Measurements from ENCODE around the gene GSTO2.
A peak's percentile ranks its signal among the peaks of the same experiment; 100 is the strongest.

Gene GSTO2

DNA sequence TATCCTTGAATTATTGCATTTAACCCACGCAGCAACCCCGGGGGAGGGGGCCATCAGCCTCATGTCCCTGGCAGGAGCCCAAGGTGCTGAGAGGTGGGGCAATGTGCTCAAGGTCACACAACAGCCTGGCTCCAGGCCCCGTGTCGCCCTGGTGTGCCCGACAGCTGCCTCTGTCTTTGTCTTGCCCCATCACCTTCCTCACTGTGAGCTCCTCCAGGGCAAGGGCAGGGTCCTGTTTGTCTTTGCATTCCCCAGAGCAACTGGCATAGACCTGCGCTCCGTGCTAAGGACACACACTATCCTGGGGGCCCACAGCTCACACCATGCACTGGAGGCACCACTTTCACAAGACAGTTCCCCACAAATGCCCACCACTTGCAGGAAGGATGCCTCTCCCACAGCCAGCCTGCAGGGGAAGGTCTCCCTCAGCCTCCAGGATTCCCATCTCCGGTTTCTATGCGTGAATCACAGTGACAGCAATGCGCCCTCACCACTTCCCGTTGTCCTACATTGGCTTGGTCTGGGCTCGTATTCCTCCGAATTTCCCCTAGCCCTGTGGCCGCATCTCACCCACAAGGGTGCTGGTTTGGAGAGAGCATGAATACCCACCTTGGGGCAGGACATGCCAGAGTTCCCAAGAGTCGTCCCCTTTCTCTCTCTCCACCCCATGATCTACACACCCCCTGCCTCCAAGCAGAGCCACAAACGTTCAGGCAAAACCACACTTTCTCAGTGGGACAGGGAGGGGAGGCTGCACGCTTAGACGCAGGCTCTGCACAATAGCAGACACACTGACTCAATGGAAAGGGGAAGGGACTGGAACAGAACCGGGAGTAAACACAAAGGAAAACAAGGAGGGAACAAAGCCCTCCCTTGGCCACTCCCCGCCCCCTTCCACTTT lies 59.0 kb downstream of the GSTO2 start:
- peak; percentile 15 for DNase-seq

DNA sequence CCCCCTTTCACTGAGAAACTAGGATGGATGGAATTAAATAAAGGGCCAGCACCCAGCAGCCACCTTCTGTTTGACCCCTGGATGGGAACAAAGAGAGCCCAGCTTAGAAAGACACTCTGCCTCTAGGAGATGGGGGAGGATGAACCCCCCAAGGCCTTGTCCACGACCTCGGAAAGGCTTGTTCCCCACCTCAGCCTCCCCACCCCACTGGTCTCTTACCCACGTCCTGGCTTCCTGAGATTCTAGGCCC lies 59.6 kb downstream of the GSTO2 start:
- no peak for DNase-seq

DNA sequence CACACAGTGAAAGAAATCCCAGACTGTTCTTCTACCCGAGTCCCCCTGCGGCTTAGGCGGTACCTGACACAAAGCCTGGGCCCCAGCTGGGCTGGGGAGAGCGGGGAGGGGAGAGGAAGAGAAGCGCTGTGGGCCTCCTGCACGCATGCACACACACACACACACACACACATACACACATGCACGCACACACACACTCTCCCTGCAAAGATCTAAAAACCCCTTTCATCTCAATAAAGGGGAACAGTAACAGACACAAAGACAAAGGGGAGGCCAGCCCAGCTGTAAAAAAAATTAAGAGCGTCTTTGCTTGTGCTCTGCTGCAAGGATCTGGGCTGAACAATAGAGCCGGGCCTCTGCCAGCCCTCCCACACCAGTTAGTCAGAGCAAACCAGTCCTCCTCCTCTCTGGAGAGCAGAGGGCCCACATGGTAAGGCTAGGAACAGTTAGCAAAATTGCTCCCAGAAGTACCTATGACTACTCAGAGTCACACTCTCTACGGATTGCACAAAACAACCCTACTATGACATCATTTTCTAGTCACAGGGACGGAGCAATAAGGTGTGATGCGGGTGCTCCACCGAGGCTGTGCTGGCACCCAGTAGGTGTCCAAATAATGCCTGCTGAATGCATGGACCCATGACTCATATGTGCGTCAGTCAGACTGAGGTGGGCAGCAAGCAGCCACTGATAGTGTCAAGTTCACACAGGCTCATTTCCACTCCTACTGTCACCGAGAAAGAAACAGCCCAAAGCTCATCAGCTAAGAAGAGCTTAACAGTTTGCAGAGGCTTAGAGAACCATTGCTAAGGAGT lies 60.1 kb downstream of the GSTO2 start:
- DNase-seq: peak; percentile 86

DNA sequence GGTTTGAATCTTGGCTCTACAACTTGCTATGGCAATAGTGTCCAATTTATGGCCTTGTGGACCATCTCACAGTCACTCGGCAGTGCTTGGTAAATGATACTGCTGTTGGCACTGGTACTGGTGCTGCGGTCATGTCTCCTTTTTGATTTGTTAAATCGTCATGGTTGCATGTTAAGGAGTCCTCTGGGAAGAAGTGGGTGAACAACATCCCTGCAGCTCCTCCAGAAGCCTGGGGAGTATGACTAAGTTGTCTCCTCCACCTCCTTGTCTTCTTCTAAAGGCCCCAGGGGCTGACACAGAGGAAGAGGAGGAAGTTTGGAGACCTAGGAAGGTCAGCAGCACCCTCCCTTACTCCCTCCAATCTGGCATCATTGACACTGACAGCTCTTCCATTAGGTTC lies 60.8 kb downstream of the GSTO2 start:
- no peak for DNase-seq

DNA sequence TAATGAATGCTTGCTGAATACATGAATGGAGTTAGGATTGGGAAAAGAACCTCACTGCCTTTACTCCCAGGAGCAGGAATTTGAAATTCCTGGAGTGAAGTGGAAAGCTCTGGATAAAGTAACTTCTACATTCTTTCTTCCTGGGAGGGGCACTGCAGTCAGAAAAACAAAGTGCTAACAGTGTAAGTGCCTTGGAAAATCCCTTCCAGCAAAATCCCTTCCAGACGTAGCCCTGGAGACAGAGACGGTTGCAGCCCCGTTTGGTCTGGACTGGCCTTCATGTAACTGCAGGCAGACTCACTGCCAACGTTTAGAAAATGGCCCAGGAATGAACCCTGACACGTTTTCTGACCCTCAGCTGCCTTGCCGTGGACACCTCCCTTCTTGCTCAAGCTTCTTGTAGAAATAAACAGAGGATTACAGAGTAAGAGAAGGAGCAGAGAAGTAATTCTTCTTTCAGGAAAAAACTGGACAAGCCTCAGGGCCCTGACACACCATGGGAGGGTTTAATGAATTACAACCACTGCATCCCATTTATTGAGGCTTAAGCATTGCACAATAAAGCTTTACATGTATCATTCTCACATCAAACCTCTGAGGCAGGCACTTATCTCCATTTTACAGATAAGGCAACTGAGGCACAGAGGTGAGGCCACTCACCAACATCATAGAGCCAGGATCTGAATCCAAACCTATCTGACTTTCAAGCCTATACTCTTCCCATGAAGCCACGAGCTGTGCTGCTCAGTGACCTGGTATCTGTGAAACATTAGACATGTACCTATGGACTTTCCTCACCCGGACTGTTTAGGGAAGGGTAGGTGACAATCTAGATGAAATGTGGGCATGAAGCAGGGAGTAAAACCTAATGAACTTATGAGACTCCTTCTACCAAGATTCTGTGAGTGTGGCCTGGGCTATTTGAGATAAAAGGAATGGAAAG lies 61.5 kb downstream of the GSTO2 start:
- no peak for DNase-seq

DNA sequence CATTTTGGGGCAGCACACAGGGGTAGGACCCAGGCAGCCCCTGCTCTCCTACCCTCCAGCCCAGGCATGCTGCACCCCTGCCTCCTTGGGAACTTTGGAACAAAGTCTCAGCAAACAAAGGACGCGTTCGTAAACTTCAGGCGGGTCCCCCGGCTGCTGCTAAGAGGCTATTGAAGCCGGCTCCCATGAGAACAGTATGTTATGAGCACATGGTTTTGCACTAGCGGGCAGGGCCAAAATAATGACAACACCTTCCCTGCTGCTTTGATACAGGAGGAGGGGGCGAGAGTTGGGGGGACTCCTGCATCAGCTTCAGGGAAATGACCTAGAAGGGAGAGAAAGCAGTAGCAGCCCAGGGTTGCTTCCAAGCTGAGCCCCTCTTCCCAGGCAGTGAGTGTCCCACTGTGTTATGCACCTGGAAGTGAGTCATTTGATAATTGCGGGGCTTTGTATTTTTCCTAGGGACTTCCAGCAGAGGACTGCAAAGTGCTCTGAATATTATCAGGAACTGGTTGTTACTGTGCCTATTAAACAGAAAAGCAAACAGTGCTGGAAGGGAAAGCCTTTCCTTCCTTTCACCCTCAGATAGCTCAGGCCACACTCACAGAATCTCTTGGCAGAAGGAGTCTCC lies 62.3 kb downstream of the GSTO2 start:
- no peak for DNase-seq

DNA sequence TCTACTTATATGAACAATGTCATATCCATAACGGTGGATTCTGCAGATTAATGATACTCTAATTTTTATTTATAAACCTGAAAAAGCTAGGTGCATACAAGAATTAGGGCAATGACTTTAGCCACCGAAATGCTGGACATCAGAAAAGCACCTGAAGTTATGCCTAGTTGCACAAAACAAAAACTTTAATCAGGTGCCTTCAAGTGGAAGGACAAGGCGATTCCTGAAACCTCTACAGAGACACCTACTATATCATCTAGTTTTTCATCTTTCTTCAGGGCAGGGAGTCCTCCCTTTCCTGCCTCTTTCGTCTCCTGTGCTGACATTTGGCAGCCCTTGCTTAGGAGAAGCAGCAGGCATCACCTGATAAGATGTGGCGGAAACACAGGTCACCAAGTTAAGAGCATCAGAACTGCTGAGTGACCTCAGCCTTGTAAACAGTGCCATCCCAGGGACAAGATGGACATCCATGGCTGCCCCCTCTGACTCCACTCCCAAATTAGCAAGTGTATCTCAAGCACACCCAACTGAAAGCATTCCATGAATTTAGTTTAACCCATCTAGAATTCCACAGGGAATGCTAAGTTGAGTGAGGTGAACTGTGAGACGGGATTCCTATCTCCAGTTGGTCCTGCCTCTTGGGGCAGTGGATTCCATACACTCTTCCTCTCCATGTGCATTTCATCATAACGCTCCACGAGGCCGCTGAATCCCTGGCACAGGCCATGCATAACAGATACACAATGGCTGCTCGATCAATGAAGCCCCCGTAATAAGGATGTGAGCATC lies 63.5 kb downstream of the GSTO2 start:
- peak; percentile 0 for DNase-seq

DNA sequence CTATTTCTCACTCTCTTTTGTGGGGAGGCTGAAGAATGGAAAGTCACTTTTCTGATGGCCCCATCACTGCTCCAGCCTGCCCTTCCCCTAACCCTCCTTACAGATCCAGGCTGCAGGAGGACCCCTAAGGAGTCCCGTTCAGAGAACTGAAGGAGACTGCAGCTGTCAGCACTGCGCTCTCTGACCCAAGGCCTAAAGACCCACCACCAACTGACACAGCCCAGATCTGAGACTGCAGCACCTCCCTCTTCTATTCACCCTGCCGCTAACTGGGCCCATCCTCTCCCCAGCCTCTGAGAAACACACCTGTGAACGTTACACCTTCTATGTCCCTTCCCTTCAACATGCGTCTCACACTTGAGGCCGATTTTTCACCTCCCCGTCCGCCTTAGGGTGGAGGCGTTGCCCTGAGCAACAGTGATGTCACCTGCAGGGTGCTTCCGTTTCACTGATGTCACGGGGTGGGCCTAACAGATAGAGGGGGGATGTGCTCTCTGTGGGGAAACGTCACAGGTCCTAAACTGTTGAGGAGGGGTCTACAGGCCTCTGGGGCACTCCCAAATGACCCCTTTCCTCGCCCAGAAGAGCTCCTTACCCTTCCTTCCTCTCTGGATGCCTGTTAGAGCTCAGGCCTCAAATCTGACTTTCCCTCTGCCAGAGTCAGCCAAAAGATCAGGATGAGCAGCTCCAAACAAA lies 64.2 kb downstream of the GSTO2 start:
- peak; percentile 42 for DNase-seq

DNA sequence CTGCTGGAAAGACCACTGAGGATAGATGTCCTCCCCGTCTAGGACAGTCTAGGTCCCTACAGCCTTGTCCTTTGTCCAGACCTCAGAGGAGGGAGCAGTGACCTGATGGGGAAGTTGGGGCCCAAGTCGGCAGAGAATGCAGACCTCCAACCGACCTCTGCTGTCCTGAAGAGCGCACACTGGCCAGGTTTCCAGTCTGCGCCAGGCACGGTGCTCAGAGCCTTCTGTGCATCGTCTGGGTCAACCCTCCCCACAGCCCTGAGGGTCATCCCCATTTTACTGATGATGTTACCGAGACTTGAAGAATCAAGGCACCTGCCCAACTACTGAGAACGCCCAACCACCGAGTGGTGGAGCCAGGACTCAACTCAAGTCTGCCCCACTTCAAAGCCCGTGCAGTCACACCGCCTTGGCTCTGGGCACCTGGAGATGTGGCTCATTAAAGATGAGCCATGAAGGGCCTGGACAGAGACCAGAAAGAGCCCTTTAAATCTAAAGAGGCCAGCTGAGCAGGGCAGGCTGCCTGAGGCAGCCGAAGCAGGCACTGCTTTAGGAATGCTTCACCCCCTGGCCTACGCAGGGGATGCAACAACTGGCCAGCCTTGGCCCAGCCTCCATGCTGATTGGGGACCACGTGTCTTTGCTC lies 64.9 kb downstream of the GSTO2 start:
- peak; percentile 1 for DNase-seq

DNA sequence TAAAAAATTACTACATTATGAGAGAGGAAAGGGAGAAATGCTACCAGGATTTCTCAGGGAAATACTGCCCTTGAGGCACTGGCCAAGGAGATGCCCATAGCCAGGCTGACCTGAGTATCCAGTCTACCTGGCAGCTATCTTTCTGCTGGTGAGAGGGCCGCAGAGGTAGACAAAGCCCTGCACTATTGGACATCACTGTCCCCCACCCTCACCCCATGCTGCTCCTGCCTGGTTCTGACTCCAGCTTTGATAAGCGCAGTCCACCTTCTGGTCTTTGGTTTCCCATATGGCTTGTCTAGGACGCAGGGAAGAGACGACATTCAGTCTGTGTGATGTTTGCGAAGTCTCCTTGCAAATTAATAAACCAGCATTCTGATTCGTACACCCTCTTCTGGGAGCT lies 65.6 kb downstream of the GSTO2 start:
- no peak for DNase-seq

DNA sequence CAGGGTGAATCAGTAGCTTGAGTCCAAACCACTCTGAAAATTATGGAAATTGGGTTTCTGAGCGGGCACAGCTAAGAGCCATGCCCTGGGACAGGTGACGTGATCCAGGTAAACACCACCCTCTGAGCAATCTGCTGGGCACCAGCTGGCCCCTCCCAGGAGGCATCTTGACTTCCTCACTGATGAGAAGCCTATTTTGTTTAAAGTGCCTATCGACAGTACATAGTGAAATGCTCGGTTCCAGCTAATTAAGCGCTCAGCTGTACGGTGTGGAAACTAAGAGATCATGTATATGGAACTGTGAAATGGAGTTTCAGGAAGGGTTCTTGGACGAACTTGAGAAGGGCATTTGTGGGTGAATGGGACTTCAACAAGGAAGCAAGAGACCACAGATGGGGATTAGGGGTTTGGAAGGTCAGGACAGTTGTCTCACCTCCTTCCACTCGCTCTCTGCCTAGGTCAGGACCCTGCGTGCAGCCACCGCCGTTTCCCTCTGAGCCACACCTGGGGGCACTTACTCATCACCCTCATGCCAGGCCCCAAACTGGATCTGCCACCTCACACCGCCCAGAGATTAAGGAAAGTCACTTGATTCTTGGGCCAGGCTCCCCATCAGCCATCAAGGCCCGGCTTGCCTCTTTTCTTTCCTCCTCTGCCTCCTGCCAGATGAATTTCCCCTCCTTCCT lies 66.1 kb downstream of the GSTO2 start:
- no peak for DNase-seq

DNA sequence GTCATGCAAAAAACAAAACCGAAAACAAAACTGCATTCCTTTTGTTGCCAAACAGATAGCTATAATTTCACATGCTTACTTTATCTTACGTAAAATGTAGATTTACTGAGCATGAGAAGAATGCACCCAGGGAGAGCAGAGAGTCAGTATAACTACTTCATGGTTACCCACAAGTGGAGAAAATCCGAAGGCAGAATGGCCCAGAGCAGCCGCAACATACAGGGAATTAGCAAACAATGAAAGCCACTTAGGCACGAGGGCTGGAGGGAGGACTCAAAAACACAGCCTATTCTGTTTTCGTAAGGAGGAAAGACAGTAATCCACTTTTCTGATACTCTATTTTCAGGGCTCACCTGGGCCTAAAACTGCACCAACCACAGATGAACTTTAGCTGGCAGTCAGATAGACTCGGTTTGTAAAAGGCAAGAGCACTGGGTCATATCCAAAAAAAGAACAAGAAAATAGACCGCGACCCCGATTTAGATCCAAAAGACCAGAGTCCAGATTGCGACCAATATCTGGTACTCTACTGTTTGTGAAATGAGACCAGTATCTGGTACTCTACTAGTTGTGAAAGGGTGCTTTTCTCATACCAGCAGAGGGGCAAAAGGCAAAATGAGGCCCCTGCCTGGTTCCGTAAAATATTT lies 68.0 kb downstream of the GSTO2 start:
- DNase-seq: no peak

DNA sequence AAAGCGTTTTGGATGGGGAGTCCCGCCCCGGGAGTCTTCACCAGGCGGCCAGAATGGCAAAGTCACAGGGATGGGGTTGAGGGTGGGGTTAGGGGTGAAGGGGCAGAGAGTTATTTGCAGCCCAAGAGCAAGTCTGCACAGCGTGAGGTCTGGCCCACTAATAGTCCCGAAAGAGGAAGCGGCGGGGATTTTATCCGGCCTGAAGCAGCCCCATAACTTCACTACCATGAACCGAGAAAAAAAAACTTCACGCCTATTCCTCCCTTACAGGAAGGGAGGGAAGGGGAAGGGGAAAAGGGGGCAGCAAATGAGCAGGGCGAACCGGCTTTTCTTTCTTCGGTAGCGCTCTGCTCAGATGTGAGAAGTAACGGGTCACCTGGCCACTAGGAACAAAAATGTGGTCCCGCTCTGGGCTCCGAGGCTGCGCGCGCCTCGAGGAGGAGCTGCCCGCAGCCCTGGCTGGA lies 68.6 kb downstream of the GSTO2 start:
- DNase-seq: no peak

DNA sequence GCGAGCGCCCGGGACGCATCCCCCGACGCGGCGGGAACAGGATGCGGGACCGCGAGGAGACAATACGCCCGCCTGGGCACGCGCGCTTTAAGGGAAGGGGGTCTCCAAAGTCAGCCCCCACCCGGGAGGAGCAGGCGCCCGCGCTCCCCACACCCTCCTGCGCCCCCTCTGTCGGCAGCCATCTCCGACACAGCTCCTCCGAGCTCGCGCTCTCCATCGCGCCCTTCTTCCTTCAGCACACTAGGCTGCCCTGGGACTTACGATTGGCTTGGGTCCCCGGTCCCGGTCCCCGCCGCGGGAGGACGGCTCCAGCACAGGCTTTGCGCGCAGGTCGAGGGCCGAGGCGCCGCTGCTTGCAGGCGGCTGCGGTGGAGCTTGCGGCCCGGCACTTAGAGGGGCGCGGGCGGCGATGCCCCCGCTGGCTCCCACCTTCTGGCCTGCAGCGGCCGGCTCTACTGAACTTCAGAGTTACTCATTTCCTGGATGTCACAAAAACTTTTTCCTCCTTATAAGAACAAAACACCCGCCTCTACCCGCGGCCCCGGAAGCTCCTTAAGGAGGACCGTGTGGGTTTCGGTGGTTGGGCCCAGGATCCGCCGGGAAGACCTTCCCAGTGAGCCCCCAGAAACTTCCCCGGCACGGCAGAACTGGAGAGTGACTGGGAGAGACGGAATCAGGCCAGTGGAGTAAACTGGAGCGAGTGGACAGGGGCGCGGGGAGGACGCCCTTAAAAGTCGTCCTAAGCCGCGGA lies 69.2 kb downstream of the GSTO2 start, which contains the start of gene ITPRIP:
TSS of gene ITPRIP (minus strand) at position 481 of the 751 bp plus-strand sequence. CDS start 22,414 bp downstream, outside the sequence.
- DNase-seq: peak; percentile 75

DNA sequence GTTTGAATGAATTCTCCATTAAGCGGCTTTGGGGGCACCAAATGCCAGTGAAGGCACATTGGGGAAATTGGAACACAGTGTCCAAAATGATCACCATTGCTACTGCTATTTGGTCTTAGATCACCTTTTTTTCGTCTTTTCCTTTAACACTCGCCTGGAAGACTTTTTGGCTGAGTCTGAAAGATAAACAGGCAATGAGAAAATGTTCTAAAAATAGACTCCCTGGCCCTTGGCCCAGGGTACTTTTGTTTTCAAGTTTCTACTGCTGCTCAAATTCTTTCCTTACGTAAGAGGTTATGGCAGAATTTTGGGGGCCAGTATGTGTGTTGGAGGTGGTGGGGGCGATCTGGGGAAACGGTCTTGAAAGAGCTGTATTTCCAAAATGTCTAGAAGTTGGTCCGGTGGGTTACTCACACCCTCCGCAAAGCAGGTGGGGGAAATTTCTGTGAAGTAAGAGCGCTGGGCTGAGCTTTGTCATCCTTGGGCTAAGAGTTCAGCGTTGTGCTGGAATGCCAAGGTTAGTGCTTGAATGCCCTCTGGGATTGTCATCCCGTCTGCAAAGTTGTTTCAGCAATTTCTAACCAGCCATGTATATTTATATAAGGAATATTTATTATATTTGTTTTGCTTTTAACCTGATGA lies 70.6 kb downstream of the GSTO2 start:
- no peak for DNase-seq

DNA sequence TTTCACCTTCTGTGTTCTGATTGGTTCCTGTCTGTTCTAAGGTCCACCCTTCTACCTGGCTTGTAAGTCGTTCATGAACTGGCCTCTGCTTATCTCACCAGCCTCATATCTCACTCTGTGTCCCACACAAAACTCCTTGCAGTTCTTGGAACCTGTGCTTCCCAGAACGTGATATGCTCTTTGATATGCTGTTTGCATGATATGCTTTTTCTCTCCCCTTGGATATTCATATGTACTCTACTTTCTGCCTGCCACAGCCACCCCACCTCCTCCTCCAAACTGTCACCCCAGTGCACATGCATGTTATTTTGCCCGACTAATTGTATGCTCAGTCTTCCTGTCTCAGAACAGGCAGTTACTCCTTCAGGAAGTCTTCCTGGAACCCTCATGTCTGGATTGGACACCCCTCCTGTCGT lies 71.1 kb downstream of the GSTO2 start:
- DNase-seq: no peak

DNA sequence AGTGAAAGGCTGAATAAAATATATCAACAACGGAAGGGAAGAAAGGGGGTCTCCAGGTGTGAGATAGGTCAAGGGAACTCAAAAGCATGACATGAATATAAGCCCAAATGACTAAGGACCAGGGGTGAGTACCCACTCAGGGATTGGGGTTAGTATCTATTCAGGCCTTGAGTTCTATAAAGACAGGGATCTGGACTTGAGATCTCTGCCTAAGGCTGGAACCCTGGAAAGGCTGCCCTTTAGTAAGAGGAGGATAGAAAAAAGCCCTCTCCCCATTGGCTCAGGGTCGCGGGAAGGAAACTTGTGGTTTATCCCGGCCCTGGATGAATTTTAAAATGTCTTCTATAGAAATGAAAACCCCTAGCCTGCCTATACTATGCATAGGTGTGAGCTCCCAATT lies 71.7 kb downstream of the GSTO2 start:
- DNase-seq: no peak

DNA sequence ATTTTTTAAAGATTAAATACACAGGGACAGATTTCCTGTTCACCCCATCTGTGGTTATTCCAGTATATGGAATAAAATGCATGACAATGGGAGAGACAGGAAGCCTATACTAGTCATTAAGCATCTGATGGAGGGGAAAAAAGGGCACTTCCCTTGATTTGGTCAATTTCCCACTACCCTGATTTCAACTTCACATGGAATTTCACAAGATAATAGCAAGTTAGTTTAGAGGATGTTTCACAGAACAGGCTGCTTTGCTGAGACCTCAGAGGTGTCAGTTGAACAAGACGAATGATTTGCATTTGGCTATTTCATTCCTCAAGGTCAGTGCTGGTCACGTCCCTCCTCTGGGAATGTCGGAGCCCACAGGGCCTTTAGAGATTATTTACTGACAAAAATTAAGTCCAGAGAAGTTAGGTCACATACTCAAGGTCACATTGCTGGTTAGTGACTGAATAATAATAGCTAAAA lies 74.0 kb downstream of the GSTO2 start:
- no peak for DNase-seq

All from activated naive CD4-positive, alpha-beta T cell treated with Interleukin-2 at 50 U/mL for 16 hours (primary cell).